ENCODE data around the gene ZFHX3.

The ZFHX3 gene

DNA sequence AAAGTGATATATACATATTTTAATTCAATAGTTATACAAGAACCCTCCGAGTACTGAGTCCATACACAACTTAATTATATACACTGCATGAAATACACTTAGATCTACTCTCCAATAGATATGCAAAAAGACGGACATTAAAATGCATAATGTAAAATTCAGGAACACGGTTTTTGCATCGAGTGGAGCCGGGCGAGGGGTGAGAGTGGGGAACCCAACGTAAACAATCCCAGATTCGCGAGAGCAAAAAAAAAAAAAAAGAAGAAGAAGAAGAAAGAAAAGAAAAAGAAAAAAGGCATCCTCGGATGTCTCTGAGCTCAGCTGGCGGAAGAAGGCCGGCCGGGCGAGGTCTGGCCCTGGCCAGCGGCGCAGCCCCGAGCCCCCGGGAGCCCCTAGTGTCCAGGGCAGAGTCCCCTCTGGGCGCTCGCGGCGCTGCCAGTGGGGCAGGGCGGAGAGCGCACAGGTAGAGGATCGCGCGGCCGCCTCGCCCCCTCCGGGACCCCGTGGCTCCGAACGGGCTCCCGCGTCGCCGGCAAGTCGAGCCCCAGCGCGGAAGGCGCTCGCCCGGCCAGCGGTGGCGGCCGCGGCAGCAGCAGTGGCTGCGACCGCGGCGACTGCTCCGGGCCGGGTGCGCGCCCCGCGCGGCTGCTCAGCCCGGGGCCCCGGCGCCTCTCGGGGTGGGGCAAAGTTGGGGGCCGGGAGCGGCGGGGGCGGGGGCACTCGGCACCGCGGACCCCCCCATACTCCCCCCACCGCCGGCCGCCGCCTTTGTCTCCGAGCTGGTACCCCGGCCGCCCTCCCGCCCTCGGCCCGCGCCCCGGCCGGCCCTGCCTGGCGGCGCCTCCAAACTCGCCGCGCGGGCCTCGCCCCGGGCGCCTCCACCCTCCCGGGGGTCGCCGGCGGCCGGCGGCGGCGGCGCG is 9.6 kb upstream of the ZFHX3 start:
- in situ Hi-C loops (cut with HindIII; ENCODE audit: low sequenced_read_pairs): no loop called here

DNA sequence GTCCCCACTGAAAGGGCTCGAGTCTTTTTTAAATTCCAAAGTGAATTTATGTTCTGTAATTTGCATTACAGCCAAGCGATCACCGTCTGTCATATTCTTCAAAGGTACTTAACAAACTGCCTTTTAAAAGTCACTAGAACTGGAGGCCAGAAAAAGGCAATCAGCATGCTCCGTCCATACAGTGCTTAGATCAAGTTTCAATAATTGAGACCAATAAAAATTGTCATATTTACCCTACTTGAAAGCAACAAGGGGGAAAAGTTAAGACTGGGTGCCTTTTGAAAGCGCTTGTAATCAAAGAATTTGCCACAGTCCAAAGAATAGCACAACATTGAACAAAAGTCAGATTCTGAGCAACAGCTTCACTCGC is 9.0 kb upstream of the ZFHX3 start:
- in situ Hi-C loops (cut with HindIII; ENCODE audit: low sequenced_read_pairs): no loop called here

DNA sequence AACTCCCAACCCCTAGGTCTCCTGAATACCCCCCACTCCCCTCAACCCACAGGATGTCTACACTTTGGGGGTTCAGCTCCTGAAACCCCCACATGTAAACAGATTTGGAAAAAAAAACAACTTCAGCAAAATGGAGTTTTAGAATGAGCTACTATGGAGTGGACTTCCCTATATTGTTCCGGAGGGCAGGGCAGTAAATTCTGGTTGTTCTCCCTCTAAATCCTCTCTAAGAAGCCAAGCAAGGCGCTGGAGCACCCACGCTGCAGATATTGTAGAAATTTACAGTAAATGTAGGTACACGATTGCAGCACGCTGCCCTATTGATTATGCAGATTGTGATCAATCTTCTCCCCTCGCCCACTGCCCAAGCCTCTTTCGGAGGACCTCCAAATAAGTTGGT is 8.5 kb upstream of the ZFHX3 start:
- in situ Hi-C loops (cut with HindIII; ENCODE audit: low sequenced_read_pairs): no loop called here

DNA sequence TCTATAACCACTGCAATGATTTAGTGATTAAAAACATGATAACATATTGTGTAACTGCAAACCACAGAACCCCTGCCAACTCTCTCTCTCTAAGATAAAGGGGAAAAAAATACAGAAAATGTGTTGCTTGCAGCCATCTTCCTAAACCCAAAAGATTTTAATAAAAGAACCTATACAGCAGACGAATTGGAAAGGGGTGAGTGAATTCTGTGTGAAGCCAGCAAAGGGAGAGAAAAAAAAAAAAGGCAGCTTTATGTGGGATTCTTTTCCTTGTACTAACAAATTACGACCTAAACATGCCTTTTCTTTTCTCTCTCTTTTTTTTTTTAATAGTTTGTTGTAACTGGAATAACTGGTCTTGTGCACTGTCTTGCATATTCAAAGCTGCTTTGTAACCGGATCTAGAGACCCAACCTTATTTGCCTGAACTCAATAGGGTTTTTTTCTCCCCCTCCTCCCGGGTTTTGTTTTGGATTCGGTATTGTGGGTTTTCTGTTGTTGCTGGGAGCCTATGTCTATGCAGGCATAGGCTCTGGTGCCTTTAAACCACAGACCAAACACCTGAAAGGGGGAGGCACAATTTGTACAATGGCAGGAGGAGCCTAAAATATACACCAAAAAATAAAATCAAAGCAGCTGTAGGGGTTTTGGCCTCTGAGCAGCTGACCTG is 7.0 kb upstream of the ZFHX3 start:
- in situ Hi-C loops (cut with HindIII; ENCODE audit: low sequenced_read_pairs): no loop called here

DNA sequence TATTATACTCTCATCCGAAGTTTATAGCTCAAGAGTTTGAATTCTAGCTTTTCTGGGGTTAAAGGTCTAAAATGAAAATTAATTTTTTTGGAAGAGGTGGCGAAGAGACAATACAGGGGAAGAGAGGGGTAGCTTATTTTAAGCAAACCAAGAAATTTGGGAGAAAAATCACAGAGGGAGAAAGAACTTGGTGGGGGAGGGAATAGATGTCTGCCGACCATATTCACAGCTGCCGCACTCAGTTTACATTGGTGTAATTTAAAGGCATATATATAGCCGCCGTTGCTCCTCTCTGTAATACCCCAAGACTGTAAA is 6.5 kb upstream of the ZFHX3 start:
- in situ Hi-C loops (cut with HindIII; ENCODE audit: low sequenced_read_pairs): no loop called here

DNA sequence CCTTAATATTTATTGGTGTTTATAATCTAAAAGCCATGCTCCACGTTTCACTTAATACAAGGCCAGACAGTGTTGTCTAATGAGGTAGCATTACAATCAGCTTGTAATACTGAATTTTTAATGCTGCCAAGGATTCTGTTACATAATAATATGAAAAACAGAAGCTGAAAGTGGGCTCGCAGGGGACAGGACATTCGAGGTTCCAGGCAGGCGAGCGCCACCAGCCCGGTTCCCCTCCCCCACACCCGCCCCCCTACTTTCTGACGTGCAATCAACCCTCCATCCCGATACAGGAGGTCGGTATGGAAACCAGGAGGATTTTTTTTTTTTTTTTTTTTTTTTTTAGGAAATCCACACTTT is 6.2 kb upstream of the ZFHX3 start:
- in situ Hi-C loops (cut with HindIII; ENCODE audit: low sequenced_read_pairs): no loop called here

DNA sequence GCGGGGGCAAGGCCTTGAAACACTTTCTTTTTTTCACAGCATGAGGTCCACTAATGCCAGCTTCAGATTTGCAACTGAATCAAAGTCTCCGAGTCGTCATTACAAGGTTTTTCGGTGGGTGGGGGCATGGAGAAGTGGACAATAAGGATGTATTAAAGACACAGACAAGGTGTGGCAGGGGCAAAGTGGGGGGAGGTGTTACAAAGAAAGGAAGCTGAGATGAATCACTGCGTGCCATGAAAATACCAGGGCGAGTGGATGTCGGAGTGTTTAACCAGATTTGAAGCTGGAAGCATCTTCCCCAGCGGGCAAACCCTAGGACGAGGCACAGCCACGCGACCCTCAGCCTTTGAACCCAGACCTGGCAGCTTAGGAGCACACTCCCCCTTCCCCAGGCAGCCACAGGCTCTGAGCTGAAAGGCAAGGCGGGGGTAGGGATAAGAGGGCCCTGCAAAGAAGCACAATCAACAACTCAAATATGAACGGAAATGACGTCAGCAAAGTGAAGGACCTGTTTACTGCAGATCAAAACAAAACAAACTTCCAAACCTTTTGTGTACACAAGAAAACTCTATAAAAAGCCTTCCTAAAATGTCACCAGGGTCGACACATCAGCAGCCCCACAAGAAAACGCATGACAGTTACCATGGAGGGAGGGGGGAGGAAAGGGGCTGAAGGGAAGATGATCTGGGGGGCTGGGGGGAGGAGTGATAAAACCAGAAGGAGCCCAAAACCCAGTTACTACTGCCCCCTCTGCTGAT is 5.6 kb upstream of the ZFHX3 start:
- in situ Hi-C loops (cut with HindIII; ENCODE audit: low sequenced_read_pairs): no loop called here

DNA sequence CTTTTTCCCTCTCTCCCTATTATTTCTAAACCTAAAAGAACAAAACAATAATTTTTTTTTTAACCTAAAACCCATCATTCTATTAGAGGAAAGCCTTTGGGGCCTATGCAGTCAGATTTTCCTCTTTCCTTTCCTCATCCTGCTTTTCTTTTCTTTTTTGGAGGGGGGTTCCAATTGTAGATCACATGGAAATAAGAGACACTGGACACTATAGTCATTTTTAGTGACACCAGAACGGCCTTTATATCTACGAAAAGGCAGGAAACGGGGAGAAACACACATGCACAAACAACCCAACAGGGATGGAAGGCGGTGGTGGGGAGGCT is 5.1 kb upstream of the ZFHX3 start:
- in situ Hi-C loops (cut with HindIII; ENCODE audit: low sequenced_read_pairs): no loop called here

DNA sequence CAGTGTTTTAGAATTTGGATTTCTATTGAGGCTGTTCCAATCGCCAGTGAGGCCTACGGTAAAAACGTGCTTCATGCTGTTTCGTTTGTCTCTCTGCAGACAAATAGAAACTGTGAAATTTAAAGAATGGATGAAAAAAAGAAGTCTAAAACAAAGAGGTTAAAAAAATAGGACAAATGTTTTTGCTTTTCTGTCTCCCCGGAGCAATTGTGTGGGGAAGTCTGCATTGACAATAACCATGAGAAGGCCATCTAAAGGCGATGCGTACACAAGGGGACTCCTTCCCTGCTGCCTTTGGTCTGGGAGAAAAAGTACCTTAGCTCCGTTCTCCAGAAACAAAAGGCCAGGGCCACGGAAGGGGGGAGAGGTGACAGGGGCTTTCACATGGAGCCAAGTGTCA is 4.6 kb upstream of the ZFHX3 start:
- in situ Hi-C loops (cut with HindIII; ENCODE audit: low sequenced_read_pairs): no loop called here

DNA sequence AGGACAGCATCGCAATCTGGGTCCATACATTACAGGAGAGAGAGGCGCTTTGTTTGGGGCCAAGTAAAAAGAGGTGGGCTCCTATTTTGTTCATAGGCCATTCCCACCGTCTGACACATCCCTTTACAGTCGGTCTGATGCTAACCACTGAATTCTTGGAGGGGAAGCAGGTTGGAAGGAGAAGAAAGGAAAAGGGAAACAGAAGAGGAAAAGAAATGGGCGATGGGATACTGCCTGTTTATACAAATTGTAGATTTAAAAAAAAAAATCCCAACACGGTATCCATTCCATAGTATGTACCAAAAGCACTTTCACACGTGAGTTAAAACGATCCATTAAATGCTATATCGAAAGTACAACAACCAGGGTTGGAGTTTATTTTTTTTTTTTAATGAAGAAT is 4.0 kb upstream of the ZFHX3 start:
- in situ Hi-C loops (cut with HindIII; ENCODE audit: low sequenced_read_pairs): no loop called here

DNA sequence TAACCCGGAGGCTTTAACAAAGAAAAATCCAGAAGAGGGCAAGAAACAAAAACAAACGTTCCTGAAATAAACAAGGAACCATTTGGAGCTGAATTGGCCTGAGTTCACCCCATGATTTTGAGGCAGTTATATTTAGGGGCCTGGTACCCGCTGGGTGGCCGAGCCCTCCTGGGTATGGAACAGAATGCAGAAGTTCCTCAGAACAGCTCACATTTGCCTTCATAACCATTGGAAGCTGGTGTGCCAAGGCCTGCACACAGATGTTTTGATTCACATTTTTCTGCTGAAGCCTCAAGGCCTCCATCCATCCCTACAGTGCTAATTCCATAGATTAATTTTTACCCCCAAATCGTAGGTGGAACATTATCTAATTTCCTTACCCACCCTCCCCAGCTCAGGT is 3.3 kb upstream of the ZFHX3 start:
- in situ Hi-C loops (cut with HindIII; ENCODE audit: low sequenced_read_pairs): no loop called here

DNA sequence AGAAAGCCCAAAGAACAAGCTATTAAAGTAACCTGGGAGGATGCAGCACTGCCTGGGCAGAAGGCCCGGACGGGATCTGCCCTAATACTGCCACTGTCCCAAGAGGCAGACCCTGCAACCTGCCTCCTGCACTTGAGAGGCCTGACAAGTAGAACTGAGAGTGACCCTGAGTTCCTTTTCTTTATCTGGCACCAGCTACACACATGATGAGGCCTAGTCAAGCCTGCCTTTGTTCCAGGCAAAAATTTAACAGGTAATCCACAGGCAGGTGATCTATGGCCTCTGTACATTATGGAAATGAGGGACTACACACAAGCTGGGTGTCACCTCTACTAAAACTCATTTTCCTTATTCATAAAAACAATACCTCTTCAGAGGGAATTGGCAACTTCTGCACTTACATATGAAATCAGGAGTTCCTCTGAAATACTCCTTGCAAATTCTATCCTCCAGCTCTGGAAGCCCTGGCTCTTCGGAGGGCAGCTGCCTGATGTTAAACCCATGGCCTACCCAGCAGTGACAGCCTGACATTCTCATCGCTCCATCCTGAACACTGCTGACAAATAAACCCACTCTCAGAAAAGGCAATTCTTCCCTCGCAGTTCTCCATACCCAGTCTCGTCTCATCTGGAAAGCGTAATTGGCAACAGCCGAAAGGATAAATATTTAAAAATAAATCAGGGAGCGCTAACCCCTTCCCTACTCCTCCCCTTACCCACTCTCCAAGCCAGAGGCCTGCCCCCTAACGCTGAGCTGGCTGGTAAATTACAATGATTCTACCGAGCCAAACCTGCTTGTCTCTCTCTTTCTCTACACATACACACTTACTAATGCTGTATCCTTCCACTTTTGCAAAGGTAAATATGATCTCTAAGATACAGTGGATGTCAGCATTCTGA is 2.5 kb upstream of the ZFHX3 start:
- in situ Hi-C loops (cut with HindIII; ENCODE audit: low sequenced_read_pairs): no loop called here

DNA sequence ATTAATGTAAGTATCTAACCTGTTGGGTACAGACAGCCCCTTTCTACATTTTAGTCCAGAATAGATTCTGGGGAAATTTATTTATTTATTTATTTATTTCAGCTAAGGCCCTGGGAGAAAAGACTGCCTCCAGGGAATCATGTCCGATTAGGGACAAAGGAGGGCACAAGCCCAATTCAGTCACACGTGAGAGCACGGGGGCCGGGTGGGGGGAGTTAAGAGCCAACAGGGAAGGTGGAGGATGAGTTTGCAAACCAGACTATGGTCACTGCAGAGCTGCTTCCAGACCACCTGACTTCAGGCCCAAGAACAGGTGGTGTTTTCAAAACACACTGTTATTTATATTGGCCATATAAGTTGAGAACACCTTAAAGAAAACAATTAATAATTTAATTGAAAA is 1.6 kb upstream of the ZFHX3 start:
- in situ Hi-C loops (cut with HindIII; ENCODE audit: low sequenced_read_pairs): no loop called here

DNA sequence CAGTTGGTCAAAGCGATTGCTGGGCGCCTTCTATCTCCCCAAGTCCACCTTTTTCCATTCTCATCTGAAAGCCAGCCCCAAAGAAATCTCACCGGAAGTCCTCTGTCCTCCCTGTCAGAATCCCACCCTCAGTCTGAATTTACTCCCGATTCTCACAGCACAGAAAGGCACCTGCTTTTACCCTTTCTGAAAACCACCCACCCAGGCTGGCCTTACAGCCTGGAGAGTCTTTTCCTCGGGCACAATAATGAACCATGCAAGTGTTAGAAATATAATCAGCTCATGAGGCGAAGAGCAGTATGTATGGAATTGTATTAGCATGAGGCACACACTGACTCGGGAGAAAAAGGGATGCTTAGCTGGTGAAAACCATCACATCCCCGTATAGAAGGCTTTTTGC is 1.2 kb upstream of the ZFHX3 start:
- in situ Hi-C loops (cut with HindIII; ENCODE audit: low sequenced_read_pairs): no loop called here

DNA sequence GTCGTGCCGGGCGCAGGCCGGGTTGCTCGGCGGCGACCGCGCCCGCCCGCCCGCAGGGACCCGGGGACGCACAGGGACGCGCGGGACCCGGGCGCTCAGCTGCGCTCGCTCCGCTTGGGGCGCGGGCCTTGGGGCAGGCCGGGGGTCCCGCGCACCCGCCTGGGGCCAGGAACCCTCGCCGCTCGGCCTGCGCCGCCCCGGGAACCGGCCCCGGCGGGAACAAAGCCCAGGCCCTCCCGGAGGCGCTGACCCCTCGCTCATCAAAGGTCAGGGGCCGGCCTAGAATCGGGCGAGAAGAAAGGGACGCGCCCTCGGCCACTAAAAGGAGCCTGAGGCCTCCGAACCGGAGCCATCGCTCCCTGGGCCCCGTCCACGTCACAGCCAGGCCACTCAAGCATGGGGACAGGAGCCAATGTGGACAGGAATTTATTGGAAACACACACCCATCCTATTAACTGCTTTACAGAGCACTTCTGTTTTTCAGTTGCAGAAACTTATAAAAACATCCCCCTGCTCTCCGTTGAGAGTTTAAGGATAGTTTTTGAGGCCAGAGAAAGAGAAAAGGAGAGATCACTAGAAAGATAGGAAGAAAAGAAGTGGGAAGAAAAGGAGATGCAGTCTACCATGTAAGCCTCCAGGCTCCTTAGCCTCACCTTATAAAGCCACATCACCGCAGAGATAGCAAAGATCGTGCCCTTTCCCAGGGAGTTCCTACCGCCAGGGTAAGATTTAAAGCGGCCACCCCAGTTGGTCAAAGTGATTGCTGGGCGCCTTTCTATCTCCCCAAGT is 558 bp upstream of the ZFHX3 start:
- in situ Hi-C loops (cut with HindIII; ENCODE audit: low sequenced_read_pairs): no loop called here

DNA sequence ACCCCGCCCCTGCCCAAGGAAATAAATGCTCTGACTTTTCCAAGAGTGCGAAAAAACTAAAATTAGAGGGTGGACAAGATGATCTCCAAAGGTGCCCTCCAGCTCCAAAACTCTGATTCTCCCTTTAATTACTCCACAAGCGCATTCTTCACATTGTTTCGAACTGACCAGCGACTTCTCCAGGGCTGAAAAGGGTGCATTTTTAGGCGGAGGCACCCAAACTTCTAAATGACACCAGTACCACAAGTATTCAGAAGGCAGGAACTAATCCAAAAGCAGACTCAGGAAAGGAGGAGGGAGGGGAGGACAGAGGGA is 750 bp downstream of the ZFHX3 start:
- in situ Hi-C loops (cut with HindIII; ENCODE audit: low sequenced_read_pairs): no loop called here

DNA sequence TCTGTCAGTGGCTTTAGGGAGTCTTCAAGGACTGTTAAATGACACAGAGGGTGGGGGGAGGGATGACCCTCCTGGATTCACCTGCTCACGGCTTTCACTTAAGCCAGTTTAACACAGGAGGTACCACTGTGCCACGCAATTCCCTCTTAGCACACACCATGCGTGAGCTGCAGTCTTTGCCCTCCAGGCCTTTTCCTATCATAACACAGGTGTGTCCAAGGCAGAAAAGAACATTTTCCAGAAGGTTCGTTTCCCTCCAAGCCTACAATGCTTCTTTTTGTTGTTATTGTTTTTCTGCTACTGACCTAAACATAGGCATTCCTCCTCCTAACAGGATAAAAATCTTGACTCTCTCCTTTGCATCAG is 1.1 kb downstream of the ZFHX3 start:
- in situ Hi-C loops (cut with HindIII; ENCODE audit: low sequenced_read_pairs): no loop called here

DNA sequence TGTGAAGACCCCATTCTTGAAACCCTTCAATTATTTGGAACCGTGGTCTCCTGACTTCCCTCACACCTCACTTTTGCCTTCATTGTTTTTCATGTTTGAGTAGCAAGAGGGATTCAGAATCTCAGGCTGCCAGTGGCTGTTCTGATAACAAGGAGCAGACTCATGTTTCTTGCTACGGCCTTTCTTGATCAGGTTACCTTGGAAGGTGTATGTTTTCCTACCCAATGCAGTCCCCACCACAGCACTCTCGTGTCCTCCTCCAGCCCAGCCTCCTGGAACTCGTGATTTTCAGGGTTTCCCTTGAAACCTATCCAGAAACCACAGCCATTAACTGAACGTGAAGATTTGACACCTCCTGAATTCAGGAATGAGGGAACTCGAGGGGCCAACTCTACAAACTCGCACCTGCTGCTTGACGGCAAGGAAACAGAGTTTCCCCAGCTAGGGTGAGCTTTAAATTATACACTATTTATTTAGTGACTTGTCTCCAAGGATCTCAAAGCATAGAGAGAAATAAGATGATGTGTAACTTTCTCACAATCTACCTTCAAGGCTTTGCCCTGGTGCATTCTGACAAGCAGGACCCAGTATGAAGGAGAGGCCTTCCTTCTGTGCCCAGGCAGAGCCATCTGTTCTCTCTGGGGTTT is 1.6 kb downstream of the ZFHX3 start:
- in situ Hi-C loops (cut with HindIII; ENCODE audit: low sequenced_read_pairs): no loop called here

DNA sequence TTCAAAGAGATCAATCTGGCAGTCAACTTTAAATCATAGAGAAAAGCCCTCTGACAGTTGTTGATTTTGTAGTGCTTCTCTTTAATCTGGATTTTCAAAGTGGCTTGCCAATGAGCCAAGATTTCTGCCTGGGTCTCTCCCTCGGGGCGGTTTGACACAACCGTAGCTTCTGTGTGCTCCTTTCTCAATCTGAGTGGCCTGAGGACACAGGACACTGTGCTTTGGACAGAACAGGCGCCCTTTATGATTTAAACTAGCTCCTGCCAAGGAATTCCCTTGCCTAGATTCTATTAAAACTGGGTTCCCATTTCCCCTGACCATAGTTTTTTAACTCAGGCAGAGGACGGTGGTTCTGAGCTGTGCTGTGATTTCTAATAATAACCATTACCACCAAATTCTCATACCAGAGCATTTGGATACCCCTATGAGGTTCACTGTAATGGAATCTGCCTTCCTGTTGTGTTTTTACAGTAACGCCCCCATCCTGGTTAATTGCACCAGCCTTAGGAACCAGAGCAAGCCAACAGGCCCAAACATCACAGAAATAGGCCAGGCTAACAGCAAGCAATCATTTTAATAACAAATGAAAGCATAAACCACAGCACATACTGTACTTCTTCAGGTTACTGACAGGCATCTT is 4.0 kb downstream of the ZFHX3 start:
- in situ Hi-C loops (cut with HindIII; ENCODE audit: low sequenced_read_pairs): no loop called here

DNA sequence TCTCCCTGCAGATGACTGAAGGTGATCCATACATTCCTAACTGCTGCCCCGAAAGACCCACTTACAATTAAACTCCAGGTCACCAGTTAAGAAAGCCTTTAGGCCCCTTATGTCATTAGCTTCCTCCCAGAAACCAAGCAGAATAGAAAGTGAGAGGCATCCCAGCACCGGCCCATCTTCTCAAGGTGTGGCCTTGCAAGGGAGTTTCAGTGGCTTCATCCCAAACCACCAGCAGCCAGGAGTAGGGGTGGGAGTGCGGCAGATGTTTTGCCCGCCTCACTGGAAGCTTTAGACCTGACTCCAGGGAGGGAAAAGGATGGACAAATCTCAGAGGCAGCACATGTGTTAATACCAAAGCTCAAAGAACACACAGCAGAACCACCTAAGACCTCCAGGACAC is 5.1 kb downstream of the ZFHX3 start:
- in situ Hi-C loops (cut with HindIII; ENCODE audit: low sequenced_read_pairs): no loop called here
